PC-3 (cell line): Measurements from ENCODE around the gene ACVR1B.

Source experiments
- EZH2 ChIP-seq: fragments of 300-600 bp; sonication (generic); IDR thresholded peaks from one replicate; pipeline ENCODE4 v1.6.1; 2017; ENCODE audit warnings: antibody characterized with exemption, mild to moderate bottlenecking, low read length; ENCODE audit not compliant: unreplicated experiment
- EZH2phosphoT487 ChIP-seq: fragments of 300-600 bp; sonication (generic); IDR thresholded peaks from 2 replicates; pipeline ENCODE4 v1.6.1; 2018; ENCODE audit warnings: mild to moderate bottlenecking, antibody characterized with exemption, low read length, borderline replicate concordance
- TF ChIP-seq, protein P1 (sequence below): fragments of 300-600 bp; sonication (generic); conservative IDR thresholded peaks from 2 replicates; pipeline ENCODE4 v1.5.1; 2017; ENCODE audit warnings: antibody characterized with exemption, low read depth, mild to moderate bottlenecking, low read length

DNA sequence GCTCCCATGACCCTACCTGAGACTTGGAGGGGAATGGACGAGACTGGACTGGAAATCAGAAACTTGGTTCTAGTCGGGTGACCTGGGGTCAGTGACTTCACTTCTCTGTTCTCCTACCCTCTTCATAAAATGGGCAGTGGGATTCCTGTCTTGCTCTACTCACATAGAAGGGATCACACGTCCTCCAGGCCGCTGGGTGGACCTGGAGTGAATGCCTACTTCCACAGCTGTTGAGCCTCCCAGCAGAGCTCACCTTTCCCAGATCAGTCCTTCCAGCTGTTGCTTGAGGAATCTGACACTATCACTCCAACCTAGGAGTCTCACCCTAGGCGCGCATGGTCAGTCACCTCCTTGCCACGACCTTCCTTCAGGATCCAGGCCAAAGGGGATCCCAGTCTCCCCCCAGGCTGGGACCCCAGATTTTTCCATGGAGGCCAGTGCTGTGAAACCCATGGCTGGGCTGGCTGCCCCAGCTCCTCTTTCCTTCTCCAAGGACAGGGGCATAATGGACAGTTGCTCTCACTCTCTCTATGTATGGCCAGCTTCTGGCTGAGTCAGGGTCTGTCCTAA lies 43.6 kb upstream of the ACVR1B start:
- TF ChIP-seq, protein P1, sequence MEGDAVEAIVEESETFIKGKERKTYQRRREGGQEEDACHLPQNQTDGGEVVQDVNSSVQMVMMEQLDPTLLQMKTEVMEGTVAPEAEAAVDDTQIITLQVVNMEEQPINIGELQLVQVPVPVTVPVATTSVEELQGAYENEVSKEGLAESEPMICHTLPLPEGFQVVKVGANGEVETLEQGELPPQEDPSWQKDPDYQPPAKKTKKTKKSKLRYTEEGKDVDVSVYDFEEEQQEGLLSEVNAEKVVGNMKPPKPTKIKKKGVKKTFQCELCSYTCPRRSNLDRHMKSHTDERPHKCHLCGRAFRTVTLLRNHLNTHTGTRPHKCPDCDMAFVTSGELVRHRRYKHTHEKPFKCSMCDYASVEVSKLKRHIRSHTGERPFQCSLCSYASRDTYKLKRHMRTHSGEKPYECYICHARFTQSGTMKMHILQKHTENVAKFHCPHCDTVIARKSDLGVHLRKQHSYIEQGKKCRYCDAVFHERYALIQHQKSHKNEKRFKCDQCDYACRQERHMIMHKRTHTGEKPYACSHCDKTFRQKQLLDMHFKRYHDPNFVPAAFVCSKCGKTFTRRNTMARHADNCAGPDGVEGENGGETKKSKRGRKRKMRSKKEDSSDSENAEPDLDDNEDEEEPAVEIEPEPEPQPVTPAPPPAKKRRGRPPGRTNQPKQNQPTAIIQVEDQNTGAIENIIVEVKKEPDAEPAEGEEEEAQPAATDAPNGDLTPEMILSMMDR, result no peak
- no peak for TF ChIP-seq EZH2
- TF ChIP-seq EZH2phosphoT487, result no peak
